SK-N-MC (cell line): ENCODE data around the gene TRIM71.

Experiments used
- EZH2 ChIP-seq: fragments of 200-600 bp; sonication (generic); IDR thresholded peaks from one replicate; pipeline ENCODE4 v1.6.1; 2017; ENCODE audit warnings: antibody characterized with exemption
- POLR2AphosphoS5 ChIP-seq: IDR thresholded peaks from 2 replicates; pipeline ENCODE4 v1.6.1; 2012; ENCODE audit warnings: mild to moderate bottlenecking, low read depth, low read length, borderline replicate concordance

DNA sequence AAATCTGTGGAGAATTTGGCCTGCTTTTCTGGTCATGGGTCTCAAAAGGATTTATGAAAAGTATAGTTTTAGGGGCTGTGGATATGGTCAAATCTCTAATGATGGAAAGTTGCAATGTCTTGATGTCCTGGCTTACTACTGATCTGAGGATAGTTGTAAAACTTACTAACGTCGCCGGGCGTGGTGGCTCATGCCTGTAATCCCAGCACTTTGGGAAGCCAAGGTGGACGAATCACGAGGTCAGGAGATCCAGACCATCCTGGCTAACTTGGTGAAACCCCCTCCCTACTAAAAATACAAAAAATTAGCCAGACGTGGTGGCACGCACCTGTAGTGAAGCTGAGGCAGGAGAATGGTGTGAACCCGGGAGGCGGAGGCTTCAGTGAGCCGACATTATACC, 19.6 kb downstream of the TRIM71 start:
- TF ChIP-seq POLR2AphosphoS5: no peak
- no peak for TF ChIP-seq EZH2
